ENCODE measurements around the gene CD247. TPM values are rescaled to one million over a fixed set of nuclear protein-coding genes. Genes with fewer than 3 reads are reported as not detected.

Gene CD247
- total and polyA plus RNA-seq, 9 of the 15 experiments (the other 6 are each of a cell fraction or from before 2014, with no cell fraction given), result 0.08 to 0.42 (median 0.28) TPM; not detected in 5

GRCh38 chr1:167430849-167431242 is 87.5 kb downstream of the CD247 start:
- Histone ChIP-seq H3K27me3 (ENCODE audit: control insufficient read depth in 2 of 2, insufficient read depth in 2 of 2, low read length in 2 of 2) (no peaks in the 10 kb centered on the region), H3K9me3 (replicated peaks; ENCODE audit: control insufficient read depth, insufficient read depth, low read depth, low read length) (no peaks in the 10 kb centered on the region), H3K36me3 (ENCODE audit: control insufficient read depth, insufficient read depth, low read length) (no peaks in the 10 kb centered on the region), H3K9me1 (ENCODE audit: control insufficient read depth, insufficient read depth, low read length) (peaks cover 3% of the 10 kb centered on the region), H3K4me2 (ENCODE audit: insufficient read depth, low read length) (no peak overlapping the region), H3K9ac (ENCODE audit: insufficient read depth in 1 of 2, low read depth in 2 of 2, low read length in 2 of 2) (no peak overlapping the region), H4K20me1 (replicated peaks; ENCODE audit: control insufficient read depth, insufficient read depth, low read length) (no peaks in the 10 kb centered on the region), H3K27ac (ENCODE audit: extremely low read depth, low read depth, low read length) (no peak overlapping the region), H3K4me1 (replicated peaks in 1 of 2; ENCODE audit: control insufficient read depth in 2 of 2, insufficient read depth in 2 of 2, low read length in 2 of 2) (peaks cover 8 to 12% of the 10 kb centered on the region in 2 experiments; a peak in 4 of 5 replicates), H3K4me3 (no peak overlapping the region), H2AFZ (ENCODE audit: low read depth, low read length) (no peak overlapping the region), H3K79me2 (ENCODE audit: control insufficient read depth, insufficient read depth, low read length) (no peaks in the 10 kb centered on the region)
- CTCF ChIA-PET (ENCODE audit: low intra/inter-chr PET ratio), result no interaction called here
- POLR2A ChIA-PET, result no interaction called here
- intact Hi-C loops (cut with micrococcal nuclease), result no loop called here
- ATAC-seq, result no peak
- TF ChIP-seq PURB (CRISPR knock-in tag; IDR thresholded peaks at IDR 0.05; ENCODE audit: low read depth), result no peak
- no peak for TF ChIP-seq ZNF695 (CRISPR knock-in tag; IDR thresholded peaks at IDR 0.05)
- no peak for TF ChIP-seq CHD1 (IDR thresholded peaks at IDR 0.05; ENCODE audit: low read length)
- no peak for TF ChIP-seq JUN (IDR thresholded peaks at IDR 0.05; ENCODE audit: borderline replicate concordance, low read depth, low read length)
- no peak for TF ChIP-seq JUN (CRISPR knock-in tag; IDR thresholded peaks at IDR 0.05; ENCODE audit: borderline replicate concordance)
- no peak for TF ChIP-seq ZNF76 (CRISPR knock-in tag; IDR thresholded peaks at IDR 0.05; ENCODE audit: borderline replicate concordance)
- TF ChIP-seq, protein P1, sequence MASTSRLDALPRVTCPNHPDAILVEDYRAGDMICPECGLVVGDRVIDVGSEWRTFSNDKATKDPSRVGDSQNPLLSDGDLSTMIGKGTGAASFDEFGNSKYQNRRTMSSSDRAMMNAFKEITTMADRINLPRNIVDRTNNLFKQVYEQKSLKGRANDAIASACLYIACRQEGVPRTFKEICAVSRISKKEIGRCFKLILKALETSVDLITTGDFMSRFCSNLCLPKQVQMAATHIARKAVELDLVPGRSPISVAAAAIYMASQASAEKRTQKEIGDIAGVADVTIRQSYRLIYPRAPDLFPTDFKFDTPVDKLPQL (IDR thresholded peaks at IDR 0.05; ENCODE audit: extremely low read depth, insufficient read length), result no peak
- TF ChIP-seq, protein P2, sequence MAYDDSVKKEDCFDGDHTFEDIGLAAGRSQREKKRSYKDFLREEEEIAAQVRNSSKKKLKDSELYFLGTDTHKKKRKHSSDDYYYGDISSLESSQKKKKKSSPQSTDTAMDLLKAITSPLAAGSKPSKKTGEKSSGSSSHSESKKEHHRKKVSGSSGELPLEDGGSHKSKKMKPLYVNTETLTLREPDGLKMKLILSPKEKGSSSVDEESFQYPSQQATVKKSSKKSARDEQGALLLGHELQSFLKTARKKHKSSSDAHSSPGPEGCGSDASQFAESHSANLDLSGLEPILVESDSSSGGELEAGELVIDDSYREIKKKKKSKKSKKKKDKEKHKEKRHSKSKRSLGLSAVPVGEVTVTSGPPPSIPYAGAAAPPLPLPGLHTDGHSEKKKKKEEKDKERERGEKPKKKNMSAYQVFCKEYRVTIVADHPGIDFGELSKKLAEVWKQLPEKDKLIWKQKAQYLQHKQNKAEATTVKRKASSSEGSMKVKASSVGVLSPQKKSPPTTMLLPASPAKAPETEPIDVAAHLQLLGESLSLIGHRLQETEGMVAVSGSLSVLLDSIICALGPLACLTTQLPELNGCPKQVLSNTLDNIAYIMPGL (CRISPR knock-in tag; IDR thresholded peaks at IDR 0.05), result no peak
- TF ChIP-seq ATF7 (IDR thresholded peaks at IDR 0.05), result no peak
- TF ChIP-seq ZNF436 (CRISPR knock-in tag; IDR thresholded peaks at IDR 0.05), result no peak
- TF ChIP-seq U2AF1 (optimal IDR thresholded peaks at IDR 0.05; ENCODE audit: low read depth, low read length), result no peak
- no peak for TF ChIP-seq COPS2 (conservative IDR thresholded peaks at IDR 0.05)
- TF ChIP-seq FOXA1 (IDR thresholded peaks at IDR 0.05; ENCODE audit: borderline replicate concordance), result no peak
- no peak for TF ChIP-seq NCOA6 (IDR thresholded peaks at IDR 0.05)
- TF ChIP-seq CTBP1 (IDR thresholded peaks at IDR 0.05; ENCODE audit: borderline replicate concordance), result no peak
- no peak for TF ChIP-seq ZNF384 (IDR thresholded peaks at IDR 0.05; ENCODE audit: low read depth, low read length)
- no peak for DNase-seq (ENCODE audit: extremely low read depth in 1 of 4, low spot score in 3 of 4)
- no TSS peak for BruUV-seq (replicated peaks)
- FAIRE-seq, result no peak
- WGBS (ENCODE audit: insufficient coverage, low coverage, missing lambda C conversion rate), result 66% methylated on average over 9 of the region's 10 CpGs
- in situ Hi-C loops (cut with MboI), result no loop called here
